NCI-H82 treated with DMSO at 0.1 percent for 48 hours (cell line): ENCODE results near the gene CNPY4.

Experiments used
- DNase-seq: peaks from one replicate; lab custom pipeline; 2025; ENCODE audit not compliant: unreplicated experiment; lab: John Stamatoyannopoulos, UW

CNPY4 gene

DNA sequence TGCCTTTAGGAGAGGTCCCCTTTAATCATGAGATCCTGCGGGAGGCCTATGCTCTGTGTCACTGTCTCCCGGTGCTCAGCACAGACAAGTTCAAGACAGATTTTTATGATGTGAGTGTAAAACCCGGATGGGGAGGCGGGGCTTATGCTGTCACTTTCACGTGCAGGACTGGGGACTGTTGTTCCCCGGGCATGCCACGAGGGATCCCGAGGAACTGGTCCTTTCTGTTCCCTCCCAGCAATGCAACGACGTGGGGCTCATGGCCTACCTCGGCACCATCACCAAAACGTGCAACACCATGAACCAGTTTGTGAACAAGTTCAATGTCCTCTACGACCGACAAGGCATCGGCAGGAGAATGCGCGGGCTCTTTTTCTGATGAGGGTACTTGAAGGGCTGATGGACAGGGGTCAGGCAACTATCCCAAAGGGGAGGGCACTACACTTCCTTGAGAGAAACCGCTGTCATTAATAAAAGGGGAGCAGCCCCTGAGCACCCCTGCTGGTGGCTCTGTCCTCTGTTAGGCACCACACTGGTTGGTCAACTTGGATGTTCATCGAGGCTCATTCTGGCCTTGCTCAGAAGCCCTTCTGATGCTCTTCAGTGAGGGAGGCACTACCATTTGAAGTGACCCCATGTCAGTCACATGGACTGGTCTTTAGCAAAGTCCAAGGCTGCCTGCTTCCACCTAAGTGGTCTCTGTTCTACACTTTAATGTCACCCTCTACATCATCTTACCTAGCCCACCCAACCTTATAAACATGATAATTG, 27.8 kb upstream of the CNPY4 start:
- no peak for DNase-seq

GRCh38 chr7:100093054-100093453, 26.4 kb upstream of the CNPY4 start:
- DNase-seq = no peak

- no peak for DNase-seq
Measured at GRCh38 chr7:100093498-100093897, 25.9 kb upstream of the CNPY4 start.

- DNase-seq = no peak
Measured at GRCh38 chr7:100093925-100094486, 25.4 kb upstream of the CNPY4 start.

GRCh38 chr7:100095289-100095688, 24.1 kb upstream of the CNPY4 start:
- DNase-seq = no peak

- no peak for DNase-seq
Measured at GRCh38 chr7:100095704-100096103, 23.7 kb upstream of the CNPY4 start.

DNA sequence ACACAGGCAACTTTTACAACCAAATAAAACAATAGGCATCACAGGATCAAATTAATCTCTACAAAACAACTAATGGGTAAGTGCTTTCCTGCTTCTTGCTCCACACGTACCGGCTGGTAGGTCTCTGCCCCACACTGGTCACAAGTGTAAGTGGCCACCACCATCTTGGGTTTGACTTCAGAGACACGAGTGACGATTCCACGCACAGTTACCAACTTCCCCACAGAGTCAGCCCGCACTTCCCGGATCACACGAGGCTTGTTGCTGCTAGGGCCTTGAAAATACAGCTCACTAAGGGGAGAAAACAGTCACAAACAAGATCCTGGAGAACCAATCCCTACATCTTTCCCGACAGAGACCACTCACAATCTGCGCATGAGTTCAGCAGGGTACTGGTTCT, 20.5 kb upstream of the CNPY4 start:
- DNase-seq = no peak

- no peak for DNase-seq
Measured at GRCh38 chr7:100099452-100099851, 20.0 kb upstream of the CNPY4 start.

DNA sequence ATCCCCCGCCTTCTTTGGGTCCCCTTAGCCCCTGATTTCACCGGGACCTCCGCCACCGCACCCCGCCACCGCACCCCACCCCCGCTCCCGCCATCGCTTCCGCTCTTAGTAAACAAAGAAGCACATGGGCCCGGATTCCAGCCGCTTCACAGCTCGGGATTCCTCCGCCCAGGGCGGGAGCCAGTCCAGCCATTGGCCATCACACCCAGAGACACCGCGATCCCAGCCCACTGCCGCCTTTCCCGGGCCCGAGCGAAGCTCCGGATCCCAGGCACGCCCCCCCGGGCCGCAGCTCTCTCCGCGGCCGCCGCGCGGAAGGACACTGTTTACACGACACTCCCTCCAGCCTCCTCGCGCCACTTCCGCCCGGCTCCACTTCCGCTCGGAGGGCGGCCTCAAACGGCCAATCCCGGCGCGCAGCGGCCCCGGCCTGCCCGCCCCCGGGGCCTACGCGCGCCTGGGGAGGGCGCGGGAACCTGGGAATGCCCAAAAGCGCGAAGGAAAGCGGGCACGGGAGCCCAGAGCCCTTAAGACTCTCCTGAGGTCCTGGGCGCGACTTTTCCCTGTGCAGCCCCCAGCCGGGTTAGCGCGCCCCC, 18.9 kb upstream of the CNPY4 start:
- peak; percentile 63 for DNase-seq

DNA sequence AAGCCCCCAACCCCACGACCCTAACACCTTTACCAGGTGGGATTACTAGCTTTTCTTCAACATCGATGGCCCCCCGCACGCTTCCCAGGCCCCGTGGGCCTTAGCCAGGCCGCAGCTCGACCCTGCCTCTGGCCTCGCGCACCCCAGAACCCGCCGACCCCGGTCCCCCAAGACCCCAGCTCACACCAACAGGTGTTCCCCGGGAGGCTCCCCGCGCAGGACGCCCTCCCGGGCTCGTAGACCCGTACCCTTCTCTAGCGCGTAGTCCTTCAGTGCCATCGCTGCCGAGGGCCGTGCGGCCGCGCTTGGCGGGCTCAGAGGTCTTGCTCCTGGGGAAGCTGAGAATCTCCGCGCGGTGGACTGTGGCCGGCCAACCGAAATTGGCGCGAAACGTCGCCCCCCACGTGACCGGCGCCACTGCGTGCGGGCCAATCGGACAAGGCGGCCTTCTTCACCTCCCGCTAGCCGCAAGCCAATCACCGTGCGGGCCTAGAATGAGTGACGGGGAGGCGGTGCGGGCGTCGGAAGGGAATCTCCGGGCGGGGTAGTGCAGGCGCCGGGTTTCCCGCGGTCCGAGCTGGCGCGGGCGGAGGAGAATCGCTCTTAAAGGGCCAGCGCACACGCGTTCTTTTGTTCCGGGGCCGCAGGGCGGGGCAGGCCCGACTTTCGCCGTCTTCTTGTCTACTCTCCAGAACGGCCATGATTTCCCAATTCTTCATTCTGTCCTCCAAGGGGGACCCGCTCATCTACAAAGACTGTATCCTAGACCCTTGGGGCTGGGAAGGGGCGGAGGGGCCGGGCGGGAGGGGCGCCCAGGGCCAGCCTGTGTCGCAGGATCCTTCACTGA, 18.2 kb upstream of the CNPY4 start, which contains the start of the genes AP4M1 and MCM7:
TSS of gene AP4M1 (plus strand) at position 628 of the 847 bp plus-strand sequence. CDS start at position 700, 72 bp downstream.
TSS of gene MCM7 (minus strand) at position 382 of the 847 bp plus-strand sequence. CDS start at position 279, 103 bp downstream.
- DNase-seq = peak; percentile 96

DNA sequence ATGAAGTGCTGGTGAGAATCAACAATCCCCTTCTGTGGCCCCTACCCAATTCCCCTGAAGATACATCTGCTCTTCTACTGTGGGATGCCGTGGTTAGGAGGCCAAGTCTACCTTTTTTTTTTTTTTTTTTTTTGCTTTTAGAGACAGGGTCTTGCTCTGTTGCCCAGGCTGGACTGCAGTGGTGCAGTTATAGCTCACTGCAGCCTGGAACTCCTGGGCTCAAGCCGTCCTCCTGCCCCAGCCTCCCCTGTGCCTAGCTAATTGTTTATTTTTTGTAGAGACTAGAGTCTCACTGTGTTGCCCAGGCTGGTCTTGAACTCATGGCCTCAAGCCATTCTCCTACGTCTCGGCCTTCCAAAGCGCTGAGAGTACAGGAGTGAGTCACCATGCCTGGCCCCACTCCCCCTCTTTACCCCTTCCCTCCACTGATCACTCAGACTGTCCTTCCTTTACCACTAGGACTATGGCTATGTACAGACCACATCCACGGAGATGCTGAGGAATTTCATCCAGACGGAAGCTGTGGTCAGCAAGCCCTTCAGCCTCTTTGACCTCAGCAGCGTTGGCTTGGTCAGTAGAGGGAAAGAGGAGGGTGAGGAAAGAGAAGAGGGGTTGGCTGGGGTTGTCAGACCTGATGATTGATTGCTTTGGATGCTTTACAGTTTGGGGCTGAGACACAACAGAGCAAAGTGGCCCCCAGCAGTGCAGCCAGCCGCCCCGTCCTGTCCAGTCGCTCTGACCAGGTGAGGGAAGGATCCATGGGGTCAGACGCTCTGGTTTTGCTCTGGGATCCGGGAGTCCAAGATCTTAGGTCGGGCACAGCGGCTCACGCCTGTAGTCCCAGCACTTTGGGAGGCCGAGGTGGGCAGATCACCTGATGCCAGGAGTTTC, 16.2 kb upstream of the CNPY4 start:
- no peak for DNase-seq

- no peak for DNase-seq
Measured at GRCh38 chr7:100105534-100105933, 13.9 kb upstream of the CNPY4 start.

- no peak for DNase-seq
Measured at GRCh38 chr7:100106633-100107032, 12.8 kb upstream of the CNPY4 start.

- no peak for DNase-seq
Measured at GRCh38 chr7:100107125-100107737, 12.2 kb upstream of the CNPY4 start.

- DNase-seq = no peak
Measured at GRCh38 chr7:100107890-100108289, 11.5 kb upstream of the CNPY4 start.

DNA sequence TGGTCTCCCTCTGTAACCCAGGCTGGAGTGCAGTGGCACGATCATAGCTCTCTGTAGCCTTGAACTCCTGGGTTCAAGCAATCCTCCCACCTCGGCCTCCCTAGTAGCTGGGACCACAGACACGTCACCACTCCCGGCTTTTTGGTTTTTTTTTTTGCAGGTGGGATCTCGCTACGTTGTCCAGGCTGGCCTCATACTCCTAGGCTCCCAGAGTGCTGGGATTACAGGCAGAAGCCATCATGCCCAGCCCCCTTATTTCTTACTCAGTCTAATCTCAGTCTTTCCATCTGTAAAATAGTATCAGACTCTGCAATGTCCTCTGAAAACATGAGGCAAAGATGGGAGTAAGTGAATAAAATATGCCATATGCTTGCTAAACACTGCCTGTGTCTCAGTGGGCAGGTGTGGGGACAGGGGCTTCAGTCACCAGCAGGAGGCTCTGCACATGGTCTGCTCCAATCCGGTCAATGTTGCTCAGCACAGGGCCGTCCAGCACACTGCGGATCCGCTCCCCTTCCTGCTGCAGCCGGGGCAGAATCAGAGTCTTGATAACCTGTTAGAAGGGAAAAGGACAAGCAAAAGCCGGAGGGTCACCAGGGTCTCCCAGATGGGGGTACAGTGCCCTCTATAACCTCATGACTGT, 9.8 kb upstream of the CNPY4 start:
- DNase-seq = no peak

GRCh38 chr7:100111156-100111555, 8.3 kb upstream of the CNPY4 start:
- no peak for DNase-seq

- DNase-seq = no peak
Measured at GRCh38 chr7:100111914-100112313, 7.5 kb upstream of the CNPY4 start.

DNA sequence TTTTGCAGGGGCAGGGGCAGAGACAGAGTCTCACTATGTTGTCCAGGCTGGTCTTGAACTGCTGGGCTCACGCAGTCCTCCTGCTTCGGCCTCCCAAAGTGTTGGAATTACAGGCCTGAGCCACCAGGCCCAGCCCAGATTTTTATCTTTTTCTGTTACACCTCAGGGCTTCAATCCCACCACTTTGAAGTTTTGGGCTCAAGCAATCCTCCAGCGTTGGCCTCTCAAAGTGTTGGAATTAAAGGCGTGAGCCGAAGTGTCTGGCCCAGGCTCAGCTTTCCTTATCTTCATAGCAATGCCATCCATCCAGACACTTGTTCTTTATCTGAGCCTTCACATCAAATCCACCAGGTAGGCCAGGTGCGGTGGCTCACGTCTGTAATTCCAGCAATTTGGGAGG, 4.4 kb upstream of the CNPY4 start:
- no peak for DNase-seq
